ENCODE measurements around the gene DMRTC1B.
"Not testable (repeated sequence)": the region's sequence is repeated elsewhere in the genome, so short reads cannot be mapped to it uniquely, and the experiment has no call there.

GRCh38 chrX:72790390-72790789 lies 13.7 kb downstream of the DMRTC1B start:
- TF ChIP-seq EP300 (IDR thresholded peaks at IDR 0.05); REST (IDR thresholded peaks at IDR 0.05); MAX (IDR thresholded peaks at IDR 0.05); CTCF (IDR thresholded peaks at IDR 0.05); CEBPB (IDR thresholded peaks at IDR 0.05); POLR2A (IDR thresholded peaks at IDR 0.05; ENCODE audit: low read length); RCOR1 (IDR thresholded peaks at IDR 0.05; ENCODE audit: low read depth, low read length); FOSL2 (IDR thresholded peaks at IDR 0.05); FOSL2 (CRISPR knock-in tag; IDR thresholded peaks at IDR 0.05); RAD21 (conservative IDR thresholded peaks at IDR 0.05 in 1 of 2, IDR thresholded peaks at IDR 0.05 in 1 of 2); ESRRA (IDR thresholded peaks at IDR 0.05; ENCODE audit: borderline replicate concordance, low read length): not testable (repeated sequence)
